ENCODE measurements around the gene WDR62. TPM values are rescaled to one million over a fixed set of nuclear protein-coding genes. Genes with fewer than 3 reads are reported as not detected.

WDR62 gene
- total RNA-seq, 1 experiment from 2014 or later: 30.0 TPM

DNA sequence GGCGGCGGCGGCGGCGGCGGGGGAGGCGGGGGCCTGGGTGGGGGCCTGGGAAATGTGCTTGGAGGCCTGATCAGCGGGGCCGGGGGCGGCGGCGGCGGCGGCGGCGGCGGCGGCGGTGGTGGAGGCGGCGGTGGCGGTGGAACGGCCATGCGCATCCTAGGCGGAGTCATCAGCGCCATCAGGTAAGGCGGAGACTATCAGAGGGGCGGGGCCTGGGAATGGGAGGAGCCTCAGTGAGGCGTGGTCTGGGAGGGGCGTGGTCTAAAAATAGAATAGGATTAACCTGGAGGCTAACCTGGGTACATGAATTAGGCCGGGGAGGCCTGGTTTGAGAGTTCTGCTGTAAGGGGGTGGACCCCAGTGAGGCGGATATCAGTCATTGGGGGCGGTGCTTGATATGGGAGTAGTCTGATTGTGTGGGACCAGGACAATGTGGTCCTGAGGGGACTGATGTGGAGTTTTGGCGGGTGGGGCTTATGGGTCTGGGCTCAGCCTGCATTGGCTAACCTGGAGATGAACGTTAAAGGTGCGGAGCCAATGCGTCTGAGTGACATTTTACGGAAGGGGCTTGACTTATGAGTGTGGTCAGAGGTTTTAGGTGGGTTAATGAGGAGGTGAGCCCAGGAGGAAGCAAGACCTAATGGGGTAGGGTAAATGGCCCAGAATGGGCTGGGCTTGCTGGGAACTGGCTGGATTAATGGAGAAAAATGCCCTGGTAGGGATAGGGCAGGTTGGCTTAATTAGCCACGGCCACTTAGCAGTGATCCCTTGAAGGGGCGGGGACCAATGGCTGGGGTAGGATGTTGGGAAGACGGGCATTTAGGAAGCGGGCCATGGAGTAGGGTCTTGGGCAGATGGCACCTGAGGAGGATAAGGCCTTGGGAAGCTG lies 86.6 kb downstream of the WDR62 start:
- peak overlapping the region; percentile 89 to 97 (median 96) for H3K27ac Mint-ChIP-seq
- no CpG with 5 or more reads among the region's 42 CpGs for WGBS (ENCODE audit: extremely low coverage, insufficient read length, low lambda C conversion rate)
- Histone ChIP-seq H4K91ac (ENCODE audit: insufficient read length, low read depth, low read length) (no peak overlapping the region), H3K9ac (ENCODE audit: extremely low read depth, insufficient read length, low read length) (no peak overlapping the region), H4K20me1 (ENCODE audit: control insufficient read depth, insufficient read depth, insufficient read length) (no peaks in the 10 kb centered on the region), H2BK15ac (ENCODE audit: low read depth, low read length) (no peak overlapping the region), H3K79me2 (ENCODE audit: insufficient read depth, low read length) (no peaks in the 10 kb centered on the region), H3K4ac (ENCODE audit: low read depth, low read length) (no peak overlapping the region), H2BK20ac (ENCODE audit: low read depth, low read length, poor library complexity, severe bottlenecking) (no peak overlapping the region), H4K8ac (replicated peaks; ENCODE audit: insufficient read length, low read depth, low read length) (no peak overlapping the region), H2BK5ac (ENCODE audit: insufficient read length, low read length) (no peak overlapping the region), H3K23me2 (ENCODE audit: insufficient read length, low read depth, low read length, poor library complexity, severe bottlenecking) (peaks cover 4% of the 10 kb centered on the region), H3K9me3 (ENCODE audit: control insufficient read depth, low read depth, low read length) (no peaks in the 10 kb centered on the region), H3K14ac (ENCODE audit: insufficient read depth, low read length) (no peak overlapping the region), H3K27ac (ENCODE audit: insufficient read length, low read depth, low read length) (no peak overlapping the region), H2AFZ (ENCODE audit: low read length) (no peak overlapping the region), H3K4me2 (ENCODE audit: insufficient read depth, insufficient read length, low read length) (peak overlapping the region; percentile 81), H3K56ac (ENCODE audit: insufficient read length, low read depth, low read length) (no peak overlapping the region), H2BK12ac (ENCODE audit: insufficient read length, low read depth, low read length) (no peak overlapping the region), H4K5ac (ENCODE audit: insufficient read length, low read depth, low read length) (no peak overlapping the region), H3K79me1 (ENCODE audit: insufficient read depth, low read depth, low read length, poor library complexity, severe bottlenecking) (no peaks in the 10 kb centered on the region), H2AK5ac (ENCODE audit: insufficient read length, low read length) (no peak overlapping the region), H3K27me3 (ENCODE audit: insufficient read depth, low read length) (no peaks in the 10 kb centered on the region), H3T11ph (ENCODE audit: low read length) (no peak overlapping the region), H3K4me1 (ENCODE audit: insufficient read depth, low read length) (no peaks in the 10 kb centered on the region), H3K18ac (ENCODE audit: insufficient read length, low read depth, low read length) (no peak overlapping the region), H2BK120ac (ENCODE audit: low read depth, low read length, poor library complexity, severe bottlenecking) (no peak overlapping the region), H3K23ac (ENCODE audit: insufficient read length, low read depth, low read length) (no peak overlapping the region)
- no peaks in the 10 kb centered on the region; a peak in 2 of 5 replicates for H3K9me3 Mint-ChIP-seq
- no peaks in the 10 kb centered on the region; the same call in 1 of the 2 replicates for H3K27me3 Mint-ChIP-seq (ENCODE audit: low read depth)
- peak; percentile 98 for DNase-seq
- peaks cover 15 to 21% of the 10 kb centered on the region in 2 experiments for H3K4me1 Mint-ChIP-seq
- peaks cover 28 to 43% (median 42%) of the 10 kb centered on the region in 3 experiments; a peak in 6 of 7 replicates for H3K36me3 Mint-ChIP-seq (ENCODE audit: insufficient read depth in 1 of 3, low read depth in 3 of 3)
- peak overlapping the region; percentile 96 to 99 for H3K4me3 Mint-ChIP-seq
- TF ChIP-seq, protein P1, sequence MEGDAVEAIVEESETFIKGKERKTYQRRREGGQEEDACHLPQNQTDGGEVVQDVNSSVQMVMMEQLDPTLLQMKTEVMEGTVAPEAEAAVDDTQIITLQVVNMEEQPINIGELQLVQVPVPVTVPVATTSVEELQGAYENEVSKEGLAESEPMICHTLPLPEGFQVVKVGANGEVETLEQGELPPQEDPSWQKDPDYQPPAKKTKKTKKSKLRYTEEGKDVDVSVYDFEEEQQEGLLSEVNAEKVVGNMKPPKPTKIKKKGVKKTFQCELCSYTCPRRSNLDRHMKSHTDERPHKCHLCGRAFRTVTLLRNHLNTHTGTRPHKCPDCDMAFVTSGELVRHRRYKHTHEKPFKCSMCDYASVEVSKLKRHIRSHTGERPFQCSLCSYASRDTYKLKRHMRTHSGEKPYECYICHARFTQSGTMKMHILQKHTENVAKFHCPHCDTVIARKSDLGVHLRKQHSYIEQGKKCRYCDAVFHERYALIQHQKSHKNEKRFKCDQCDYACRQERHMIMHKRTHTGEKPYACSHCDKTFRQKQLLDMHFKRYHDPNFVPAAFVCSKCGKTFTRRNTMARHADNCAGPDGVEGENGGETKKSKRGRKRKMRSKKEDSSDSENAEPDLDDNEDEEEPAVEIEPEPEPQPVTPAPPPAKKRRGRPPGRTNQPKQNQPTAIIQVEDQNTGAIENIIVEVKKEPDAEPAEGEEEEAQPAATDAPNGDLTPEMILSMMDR (conservative IDR thresholded peaks at IDR 0.05): no peak

Measured in H9 (cell line).